ENCODE measurements around the gene LANCL2. TPM values are rescaled to one million over a fixed set of nuclear protein-coding genes. Genes with fewer than 3 reads are reported as not detected.
"Not testable (repeated sequence)": the region's sequence is repeated elsewhere in the genome, so short reads cannot be mapped to it uniquely, and the experiment has no call there.

LANCL2 gene
- total RNA-seq, 1 donor from 2014 or later: 5.9 TPM

DNA sequence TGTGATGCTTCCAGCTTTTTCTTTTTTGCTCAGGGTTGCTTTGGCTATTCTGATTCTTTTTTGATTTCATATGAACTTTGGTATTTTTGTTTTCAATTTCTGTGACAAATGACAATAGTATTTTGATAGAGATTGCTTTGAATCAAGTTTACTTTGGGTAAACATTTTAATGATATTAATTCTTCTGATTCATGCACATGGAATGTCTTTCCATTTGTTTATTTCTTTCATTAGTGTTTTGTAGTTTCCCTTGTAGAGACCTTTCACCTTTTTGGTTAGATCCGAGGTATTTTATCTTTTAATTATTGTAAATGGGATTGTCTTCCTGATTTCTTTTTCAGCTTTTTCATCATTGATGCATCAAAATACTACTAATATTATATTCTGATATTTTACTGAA, 93.2 kb downstream of the LANCL2 start:
- DNase-seq (ENCODE audit: low spot score): no peak
- intact Hi-C loops (cut with DNase I): no loop called here

DNA sequence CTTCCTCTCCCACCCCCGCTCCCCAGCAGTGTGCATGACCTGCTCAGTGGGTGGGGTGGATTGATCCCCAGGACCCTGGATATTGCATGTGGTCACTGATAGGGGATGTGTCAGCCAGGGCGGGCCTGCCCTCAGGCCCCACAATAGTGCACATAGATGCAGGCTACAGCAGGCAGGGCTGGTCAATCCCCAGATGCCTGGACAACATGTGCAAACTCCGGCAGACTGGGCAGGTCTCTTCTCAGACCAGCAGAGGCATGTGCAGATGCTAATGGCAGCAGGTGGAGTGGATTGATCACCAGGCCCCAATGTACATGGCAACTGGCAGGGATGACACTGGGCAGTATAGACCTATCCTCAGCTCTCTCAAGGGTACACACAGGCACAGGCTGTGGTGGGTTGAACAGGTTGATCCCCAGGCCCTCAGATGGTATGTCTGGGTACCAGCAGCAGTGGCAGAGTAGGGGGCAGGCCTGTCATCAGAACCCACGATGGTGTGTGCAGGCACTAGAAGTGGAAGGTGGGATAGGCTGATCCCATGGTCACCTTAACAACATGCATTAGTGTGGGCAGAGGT, 98.6 kb downstream of the LANCL2 start:
- intact Hi-C loops (cut with DNase I): no loop called here
- DNase-seq (ENCODE audit: low spot score): no peak

DNA sequence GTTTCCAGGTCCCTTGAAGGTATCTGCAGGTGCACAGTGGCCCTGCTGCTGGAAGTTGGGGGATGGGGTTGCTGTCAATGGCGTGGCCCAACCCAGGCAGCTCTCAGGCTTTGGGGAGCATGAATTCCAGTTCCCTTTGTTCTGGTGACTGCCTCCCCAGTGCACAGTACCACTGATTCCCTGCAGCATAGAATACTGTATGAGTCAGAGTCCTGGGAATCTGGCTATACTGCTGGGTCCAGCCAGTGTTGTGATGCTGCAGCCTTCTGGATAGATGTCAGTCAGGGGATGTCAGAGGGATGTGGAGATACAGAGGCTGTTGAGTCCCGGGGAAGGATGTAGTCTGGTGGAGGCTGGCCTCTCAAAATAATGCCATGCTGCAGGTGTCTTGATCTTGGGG, 99.3 kb downstream of the LANCL2 start:
- intact Hi-C loops (cut with DNase I): no loop called here
- no peak for DNase-seq (ENCODE audit: low spot score)

DNA sequence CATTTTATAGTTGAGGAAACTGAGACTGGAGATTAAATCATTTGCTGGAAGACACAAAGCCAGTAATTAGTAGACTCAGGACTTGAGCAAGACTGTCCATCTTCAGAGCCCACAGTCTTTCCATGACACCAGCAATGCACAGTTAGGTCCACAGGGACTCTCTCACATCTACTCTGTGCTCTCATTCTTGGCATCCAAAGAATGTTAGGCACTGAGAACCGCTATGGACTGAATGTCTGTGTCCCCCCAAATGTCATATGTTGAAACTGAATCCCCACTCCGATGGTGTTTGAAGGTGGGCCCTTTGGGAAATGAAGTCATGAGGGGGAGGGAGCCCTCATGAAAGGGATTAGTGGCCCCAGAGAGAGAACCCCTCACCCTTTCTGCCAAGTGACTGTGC, 100.6 kb downstream of the LANCL2 start:
- intact Hi-C loops (cut with DNase I): no loop called here
- DNase-seq (ENCODE audit: low spot score): no peak

DNA sequence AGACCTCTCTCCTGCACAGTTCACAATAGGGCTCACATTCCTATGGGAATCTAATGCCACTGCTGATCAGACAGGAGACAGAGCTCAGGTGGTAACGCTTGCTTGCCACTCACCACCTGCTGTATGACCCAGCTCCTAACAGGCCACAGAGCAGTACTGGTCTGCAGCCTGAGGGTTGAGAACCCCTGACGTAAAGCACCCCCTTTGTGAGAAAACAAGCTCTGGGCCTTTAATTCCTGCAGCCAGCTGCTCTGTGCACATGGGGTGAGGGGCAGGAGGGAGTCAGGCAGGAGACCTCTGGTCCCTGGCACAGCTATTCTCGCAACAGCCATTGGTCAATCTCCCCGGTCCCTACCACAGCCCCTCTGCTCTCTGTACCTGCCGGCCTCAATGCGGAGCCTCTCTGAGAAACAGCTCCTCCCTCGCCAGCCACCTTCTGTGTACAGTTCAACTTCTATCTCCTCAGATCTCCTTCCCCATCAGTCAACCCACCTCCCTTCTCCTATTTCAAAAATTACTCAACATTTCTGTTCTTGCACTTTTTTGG, 102.0 kb downstream of the LANCL2 start:
- intact Hi-C loops (cut with DNase I): no loop called here

DNA sequence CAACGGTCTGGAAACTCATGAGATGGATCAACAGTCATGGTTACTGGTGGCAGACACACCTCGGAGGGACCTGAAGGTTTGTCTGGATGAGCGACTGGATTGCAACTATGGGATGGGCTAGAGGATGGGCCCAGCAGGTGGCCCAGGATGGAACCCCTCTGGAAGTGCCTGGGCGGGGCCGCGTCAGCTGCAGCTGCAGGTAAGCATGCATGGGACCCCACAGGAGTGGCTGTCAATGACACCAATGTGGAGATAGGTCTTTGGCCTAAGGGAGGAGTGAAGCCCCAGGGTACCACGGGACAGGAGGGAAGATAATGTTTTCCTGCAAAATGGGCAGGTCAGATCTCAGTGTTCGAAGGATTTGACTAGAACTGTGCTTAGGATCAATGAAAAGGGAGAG, 103.4 kb downstream of the LANCL2 start:
- intact Hi-C loops (cut with DNase I): no loop called here
- no peak for DNase-seq (ENCODE audit: low spot score)

More for the DNA sequence above, 102.0 kb downstream of the LANCL2 start:
- no peak for DNase-seq (ENCODE audit: low spot score)

DNA sequence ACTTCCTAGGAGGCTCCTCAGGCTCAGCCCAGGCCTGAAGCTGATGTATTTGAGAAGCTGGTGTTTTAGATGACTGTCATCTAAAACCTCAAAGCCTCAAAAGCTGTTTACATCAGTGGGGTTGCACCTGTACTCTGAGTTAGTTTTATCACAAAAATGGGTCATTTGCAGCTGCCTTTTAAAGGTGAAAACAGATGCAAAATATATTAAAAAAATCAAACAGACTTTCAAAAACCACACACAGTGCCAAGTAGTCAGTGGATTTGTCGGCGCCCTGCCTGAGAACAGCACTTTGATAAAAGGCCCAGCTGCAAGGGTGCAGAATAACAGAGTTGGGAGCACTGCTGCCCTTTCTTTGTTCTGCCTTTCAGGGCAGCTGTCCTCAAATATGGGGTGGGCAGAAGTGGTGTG, 104.1 kb downstream of the LANCL2 start:
- intact Hi-C loops (cut with DNase I): no loop called here
- DNase-seq (ENCODE audit: low spot score): no peak

DNA sequence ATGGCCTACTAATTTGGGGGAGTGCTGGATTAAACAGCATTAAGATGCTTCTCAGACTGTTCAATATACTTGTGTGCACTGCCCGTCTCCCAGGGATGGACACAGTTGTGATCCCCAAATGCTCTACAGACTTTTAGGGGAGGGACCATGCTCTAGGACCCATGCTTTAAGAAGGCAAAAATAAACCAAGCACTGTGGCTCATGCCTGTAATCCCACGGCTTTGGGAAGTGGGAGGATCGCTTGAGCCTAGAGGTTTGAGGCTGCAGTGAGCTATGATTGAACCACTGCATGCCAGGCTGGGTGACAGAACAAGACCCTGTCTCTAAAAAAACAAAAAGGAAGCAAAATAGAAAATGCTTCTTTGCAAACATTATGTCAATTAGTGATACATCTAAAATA, 104.6 kb downstream of the LANCL2 start:
- DNase-seq (ENCODE audit: low spot score): no peak
- intact Hi-C loops (cut with DNase I): no loop called here

DNA sequence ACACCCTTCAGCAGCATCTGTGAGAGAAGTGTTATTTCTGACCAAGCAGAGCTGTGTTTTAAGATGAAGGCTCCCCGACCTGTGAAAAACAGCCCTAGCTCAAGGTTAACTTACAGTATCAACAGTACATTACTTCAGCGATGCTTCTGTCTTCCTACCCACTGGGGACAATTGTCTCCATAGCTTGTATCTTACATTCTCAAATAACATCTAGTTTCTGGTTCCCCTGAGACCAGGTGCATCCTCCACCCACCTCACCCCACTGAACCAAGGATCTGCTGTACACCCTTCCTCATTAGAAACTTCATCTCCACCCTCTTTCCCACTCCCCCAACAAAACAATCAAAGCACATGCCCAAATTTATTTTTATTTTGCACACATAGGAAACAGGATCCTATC, 105.1 kb downstream of the LANCL2 start:
- intact Hi-C loops (cut with DNase I): no loop called here
- DNase-seq (ENCODE audit: low spot score): no peak

DNA sequence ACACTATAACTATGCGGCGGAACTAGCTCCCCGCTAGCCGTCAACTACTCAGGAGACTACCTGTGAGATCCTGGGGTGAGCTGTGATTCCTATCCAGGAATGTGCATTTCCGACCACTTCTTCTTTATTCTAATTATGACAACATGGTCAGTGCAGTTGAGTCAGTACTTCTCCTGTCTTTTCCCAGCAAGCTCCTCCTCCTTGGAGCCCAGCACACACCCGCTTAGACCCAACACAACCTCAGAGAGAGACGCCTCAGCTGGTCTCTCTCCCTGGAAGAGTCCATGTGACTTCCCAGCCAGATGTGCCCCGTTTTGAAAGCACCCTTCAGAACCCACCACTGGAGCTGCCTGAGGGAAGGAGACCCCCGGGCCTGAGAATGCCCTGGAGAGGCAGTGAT, 106.5 kb downstream of the LANCL2 start:
- intact Hi-C loops (cut with DNase I); DNase-seq (ENCODE audit: low spot score): not testable (repeated sequence)

DNA sequence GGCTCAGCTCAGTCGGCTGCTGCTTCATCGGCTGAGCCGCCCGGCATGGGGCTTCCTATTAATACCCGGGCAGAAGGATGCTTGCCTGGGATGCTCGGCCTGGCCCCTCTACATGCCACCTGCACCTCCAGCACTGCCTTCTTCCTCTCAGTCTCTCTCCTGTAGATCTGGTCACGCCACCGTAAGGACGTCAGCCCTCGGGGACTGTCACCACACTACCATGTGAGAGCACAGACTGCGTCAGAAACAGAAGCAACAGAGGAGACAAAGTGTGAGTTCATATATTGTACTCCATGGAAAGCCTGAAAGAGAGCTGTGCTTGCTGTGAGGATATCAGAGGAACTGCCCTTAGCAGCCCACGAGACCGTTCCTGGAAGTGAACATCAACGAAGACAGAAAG, 107.3 kb downstream of the LANCL2 start:
- DNase-seq (ENCODE audit: low spot score); intact Hi-C loops (cut with DNase I): not testable (repeated sequence)

DNA sequence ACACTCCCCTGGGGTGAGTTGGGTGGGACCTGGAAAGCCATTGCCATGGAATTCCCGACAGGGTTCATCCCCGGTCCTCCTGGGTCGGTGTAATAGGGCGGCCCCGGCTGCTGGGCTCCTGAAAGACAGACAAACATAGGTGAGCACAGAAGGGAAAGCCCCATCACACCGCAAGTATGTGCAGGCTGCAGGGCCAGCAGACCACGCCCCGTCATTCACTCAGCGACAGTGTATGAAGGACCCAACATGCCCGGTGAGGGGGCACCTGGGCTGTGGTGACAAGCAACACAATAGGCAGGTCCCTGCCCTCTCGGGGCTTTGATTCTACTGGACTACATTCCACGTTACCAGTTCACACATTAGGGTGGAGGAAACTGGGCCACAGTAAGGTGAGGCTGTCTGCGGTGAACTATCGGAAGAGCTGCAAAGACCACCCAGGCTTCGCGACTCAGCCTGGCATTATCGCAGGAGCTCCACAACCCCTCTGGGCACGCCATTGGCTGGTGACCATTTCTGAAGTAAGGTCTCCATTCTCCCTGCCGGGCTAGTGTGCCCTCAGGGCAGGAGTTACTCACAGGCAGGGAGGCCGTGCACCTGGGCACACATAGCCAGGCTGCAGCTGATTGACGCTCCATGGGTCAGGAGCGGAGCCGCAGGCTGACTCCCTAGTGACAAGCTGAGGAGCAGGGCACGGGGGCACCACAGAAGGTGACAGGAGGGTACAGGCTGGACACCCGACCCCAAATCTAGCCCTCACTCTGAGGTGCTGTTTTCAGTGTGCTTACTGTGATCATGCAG, 108.0 kb downstream of the LANCL2 start:
- no peak for DNase-seq (ENCODE audit: low spot score)
- intact Hi-C loops (cut with DNase I): no loop called here

DNA sequence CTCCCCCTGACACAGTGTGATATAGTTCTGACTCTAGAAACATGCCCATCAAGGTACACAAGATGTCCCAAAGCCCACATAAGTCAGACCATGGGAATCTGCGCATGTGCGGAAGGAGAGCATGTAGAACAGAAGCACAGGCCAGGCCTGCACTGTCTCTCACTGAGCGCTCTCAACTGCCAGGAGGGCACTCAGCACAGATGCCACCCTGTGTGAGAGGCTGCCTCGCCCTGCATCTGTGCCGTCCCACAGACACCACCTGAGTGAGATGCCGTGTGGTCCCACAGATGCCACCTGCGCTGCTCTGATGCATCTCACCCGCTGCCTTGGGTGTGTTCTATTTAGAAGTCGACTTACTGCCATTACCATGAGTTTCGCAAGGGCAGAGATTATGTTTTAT, 108.8 kb downstream of the LANCL2 start:
- intact Hi-C loops (cut with DNase I): no loop called here
- DNase-seq (ENCODE audit: low spot score): no peak

DNA sequence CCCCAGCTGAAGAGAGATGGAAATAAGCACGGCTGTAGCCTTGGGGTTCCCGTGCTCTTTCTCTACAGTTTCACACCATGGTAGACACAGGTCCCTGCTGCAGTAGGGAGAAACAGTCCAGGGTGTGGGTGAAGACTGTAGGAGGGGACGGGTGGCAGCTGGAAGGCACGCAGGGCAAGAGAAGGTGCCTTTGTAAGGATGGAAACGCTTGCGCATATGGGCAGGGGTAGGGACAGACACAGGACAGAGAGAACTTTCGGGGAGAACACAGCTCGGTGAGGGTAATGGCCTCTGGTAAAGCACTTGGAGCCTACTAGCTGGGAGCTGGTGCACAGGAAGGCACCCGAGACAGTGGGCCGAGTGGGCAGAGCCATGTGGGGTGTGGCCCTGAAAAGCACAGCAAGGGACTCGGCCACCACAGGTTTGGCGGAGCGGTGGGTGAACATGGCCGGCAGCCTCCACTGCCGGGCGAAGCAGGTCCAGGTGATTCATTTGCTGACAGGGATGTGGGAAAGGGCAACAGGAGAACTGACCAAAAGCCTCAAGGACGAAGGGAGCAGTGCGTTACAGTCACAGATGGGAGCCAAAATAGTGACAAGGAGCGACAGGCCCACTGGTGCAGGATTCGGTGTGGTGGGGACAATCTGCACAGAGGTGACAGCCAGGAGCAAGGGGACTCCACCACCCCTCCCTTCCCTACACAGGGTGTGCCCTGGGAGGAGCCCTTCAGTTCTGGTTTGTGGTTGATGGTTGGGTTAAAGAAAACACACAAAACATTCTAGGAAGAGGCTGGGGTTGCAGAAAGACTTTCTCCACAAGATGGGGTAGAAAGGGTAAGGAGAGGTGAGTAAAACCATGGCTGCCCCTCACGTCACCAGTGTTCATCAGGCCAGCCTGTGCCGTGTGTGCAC, 110.1 kb downstream of the LANCL2 start:
- DNase-seq (ENCODE audit: low spot score): no peak
- intact Hi-C loops (cut with DNase I): no loop called here

DNA sequence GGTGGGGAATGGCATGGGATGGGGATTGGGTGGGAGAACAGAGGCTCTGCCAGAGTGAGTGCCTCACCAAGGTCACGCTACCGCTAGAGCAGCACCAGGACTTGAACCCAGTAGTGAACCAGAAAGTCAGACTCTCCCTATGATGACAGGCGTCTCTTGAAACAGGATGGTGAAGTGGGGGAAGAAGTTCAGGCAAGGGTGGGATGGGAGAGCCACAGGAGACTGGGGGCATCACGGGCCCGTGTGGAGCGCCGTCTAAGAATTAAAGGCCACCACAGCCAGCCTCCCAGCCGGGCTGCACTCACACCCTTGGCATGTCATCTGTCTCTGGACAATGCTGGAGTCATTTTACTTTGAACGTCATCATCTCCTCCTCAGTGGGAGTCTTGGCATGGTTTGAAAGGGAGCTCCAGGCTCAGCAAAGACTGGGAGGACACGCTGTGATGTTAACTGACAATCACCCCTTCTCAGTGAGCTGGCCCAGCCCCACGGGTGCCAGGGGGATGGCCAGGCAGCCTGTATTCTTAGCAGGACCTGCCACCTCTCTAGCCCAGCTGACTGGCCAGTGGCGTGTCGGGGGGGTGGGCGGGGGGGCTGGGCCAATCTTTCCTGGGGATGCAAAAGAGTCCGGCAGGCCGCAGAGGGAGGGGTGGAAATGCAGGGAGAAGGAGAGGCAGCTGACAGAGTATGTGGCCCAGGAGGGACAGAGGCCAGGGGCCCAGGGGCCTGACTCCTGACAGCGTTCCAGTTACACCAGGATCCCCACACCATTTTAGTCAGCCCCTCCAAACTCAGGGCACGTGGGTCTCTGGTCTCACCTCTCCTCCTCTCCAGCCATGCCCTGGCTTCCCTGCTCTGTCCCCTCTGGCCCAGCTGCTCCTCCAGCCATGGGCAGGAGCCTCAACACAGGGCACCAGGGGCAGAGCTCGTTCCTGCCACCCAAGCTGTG, 111.0 kb downstream of the LANCL2 start:
- intact Hi-C loops (cut with DNase I): no loop called here
- DNase-seq (ENCODE audit: low spot score): no peak

DNA sequence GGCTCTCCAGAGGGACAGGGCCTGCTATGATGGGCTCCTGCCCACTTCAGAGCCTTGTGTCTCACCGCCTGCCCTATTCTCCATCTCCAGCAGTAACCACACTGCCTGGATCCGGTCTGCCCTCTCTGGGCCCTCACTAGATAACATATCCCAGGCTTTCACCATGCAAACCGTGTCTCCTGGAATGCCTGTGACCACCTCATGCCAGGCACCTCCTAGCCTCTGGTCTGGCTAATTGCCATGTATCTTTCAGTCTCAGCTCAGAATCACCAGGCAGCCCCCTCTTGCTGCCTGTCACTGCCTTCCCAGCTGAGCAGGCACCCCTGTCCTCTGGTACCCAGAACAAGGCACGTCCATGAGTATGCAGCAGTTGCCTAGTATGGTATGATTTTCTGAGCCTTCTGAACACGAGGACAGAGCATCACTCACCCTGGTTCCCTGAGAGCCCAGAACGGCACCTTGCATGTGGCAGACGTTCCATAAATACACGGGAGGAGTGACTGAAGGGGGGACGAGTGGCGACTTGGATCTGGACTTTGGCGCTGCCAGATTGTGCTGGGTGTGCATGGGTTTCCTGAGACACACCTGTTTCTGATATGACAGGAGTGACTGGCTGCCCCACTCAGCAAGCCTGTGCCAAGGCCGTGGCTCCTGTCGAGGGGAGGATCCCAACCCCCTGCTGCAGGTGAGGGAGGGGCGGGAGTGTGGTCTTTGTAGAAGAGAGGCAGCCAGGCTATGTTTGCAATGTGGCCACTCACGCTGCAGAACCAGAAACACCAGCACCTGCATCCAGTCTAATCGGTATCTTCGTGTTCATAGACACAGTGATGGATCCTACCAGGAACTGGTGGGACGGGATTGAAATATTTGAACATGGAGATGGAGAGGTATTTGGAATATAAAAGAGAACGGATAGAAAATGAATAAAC, 112.0 kb downstream of the LANCL2 start:
- DNase-seq (ENCODE audit: low spot score): peak; percentile 66
- intact Hi-C loops (cut with DNase I): no loop called here

DNA sequence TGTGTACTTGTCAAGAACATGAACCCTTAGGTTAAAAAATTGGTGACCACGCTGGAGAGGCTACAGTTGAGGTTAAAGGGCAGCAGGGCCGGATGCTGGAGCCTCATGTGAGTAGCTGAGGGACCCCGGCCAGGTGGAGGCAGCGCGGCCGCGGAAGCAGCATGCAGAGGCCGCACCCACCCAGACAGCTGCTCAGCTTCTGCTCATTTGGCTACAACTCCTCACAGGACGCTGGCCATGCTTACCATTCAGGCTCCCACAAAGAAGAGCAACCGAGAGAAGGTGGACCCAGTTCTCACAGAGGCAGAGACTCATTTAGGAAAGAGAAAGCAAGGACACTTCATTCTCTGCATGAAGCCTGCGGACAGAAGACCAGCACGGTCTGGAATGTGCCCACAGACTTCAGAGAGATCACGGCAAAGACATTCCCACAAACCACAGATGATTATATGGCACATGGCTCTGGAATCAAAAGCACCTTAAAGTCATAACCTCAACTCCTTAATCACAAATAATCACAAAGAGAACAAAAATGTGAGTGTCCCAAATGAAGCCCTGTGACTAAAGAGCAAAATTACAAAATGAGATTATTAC, 112.7 kb downstream of the LANCL2 start:
- intact Hi-C loops (cut with DNase I): no loop called here
- peak; percentile 70 for DNase-seq (ENCODE audit: low spot score)

DNA sequence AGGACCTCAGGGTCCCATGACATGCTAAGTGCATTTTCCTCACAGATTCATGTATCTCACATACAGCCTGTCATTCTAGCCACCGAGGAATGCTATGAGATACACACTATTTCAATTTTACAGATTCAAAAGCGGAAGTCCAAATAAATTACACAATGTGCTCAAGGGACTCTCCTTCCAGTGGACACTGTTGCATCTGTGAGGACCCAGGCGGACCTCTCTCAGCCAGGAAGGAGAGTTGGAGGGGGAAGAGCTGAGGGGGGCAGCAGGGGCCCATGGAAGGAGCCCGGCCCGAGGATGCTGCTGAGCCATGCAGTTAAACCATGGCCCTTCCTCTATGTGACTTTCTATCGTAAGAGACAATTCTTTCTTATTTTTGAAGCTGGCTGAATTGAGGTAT, 113.6 kb downstream of the LANCL2 start:
- intact Hi-C loops (cut with DNase I): no loop called here
- no peak for DNase-seq (ENCODE audit: low spot score)

Measured in cardiac septum (tissue), 1 donor.